ENCODE measurements around the gene INKA1. TPM values are rescaled to one million over a fixed set of nuclear protein-coding genes. Genes with fewer than 3 reads are reported as not detected.

The INKA1 gene
- total and polyA plus RNA-seq, 2 experiments from 2014 or later = 4.5 to 6.2 TPM

DNA sequence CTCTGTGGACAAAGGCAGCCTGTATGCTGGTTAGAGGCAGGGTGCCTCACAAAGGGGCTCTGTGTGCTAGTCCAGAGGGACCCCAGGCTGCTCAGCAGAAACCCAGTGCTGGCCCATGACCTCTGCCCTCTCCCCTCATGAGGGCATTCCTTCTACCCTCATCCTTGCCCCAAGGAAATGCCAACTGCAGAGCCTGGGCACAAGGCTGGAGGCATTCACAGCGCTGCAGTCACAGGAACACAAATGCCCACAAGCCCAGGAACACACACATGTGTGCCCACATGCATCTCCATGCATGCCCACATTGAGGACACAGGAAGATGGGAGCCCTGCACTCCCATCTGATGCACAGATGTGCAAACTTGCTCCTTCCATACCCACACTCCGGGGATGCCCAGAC is 3.8 kb downstream of the INKA1 start:
- TF ChIP-seq EZH2phosphoT487 (IDR thresholded peaks at IDR 0.05; ENCODE audit: low read depth, severe bottlenecking, unreplicated experiment) (no peak), EZH2 (IDR thresholded peaks at IDR 0.05; ENCODE audit: borderline replicate concordance) (no peak)
- TF ChIP-seq, protein P1, sequence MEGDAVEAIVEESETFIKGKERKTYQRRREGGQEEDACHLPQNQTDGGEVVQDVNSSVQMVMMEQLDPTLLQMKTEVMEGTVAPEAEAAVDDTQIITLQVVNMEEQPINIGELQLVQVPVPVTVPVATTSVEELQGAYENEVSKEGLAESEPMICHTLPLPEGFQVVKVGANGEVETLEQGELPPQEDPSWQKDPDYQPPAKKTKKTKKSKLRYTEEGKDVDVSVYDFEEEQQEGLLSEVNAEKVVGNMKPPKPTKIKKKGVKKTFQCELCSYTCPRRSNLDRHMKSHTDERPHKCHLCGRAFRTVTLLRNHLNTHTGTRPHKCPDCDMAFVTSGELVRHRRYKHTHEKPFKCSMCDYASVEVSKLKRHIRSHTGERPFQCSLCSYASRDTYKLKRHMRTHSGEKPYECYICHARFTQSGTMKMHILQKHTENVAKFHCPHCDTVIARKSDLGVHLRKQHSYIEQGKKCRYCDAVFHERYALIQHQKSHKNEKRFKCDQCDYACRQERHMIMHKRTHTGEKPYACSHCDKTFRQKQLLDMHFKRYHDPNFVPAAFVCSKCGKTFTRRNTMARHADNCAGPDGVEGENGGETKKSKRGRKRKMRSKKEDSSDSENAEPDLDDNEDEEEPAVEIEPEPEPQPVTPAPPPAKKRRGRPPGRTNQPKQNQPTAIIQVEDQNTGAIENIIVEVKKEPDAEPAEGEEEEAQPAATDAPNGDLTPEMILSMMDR (IDR thresholded peaks at IDR 0.05; ENCODE audit: poor library complexity) = no peak
- no peak overlapping the region for H2AFZ ChIP-seq
- 92% methylated on average over 2 of the region's 2 CpGs for WGBS (ENCODE audit: low lambda C conversion rate, missing lambda C conversion rate)
- no peaks in the 10 kb centered on the region for H3K36me3 ChIP-seq (replicated peaks; ENCODE audit: insufficient read depth, low read depth)
- DNase-seq (ENCODE audit: low spot score) = no peak
- H3K79me2 ChIP-seq = peaks cover 7% of the 10 kb centered on the region
- peaks cover 33% of the 10 kb centered on the region for H3K4me1 ChIP-seq (ENCODE audit: insufficient read depth)
- H3K4me3 ChIP-seq = no peak overlapping the region
- peak overlapping the region; percentile 75 for H3K4me2 ChIP-seq
- peak overlapping the region; percentile 99 for H3K27ac ChIP-seq
- no peaks in the 10 kb centered on the region for H3K9me2 ChIP-seq (replicated peaks; ENCODE audit: insufficient read depth)
- H3K27me3 ChIP-seq = peaks cover 9% of the 10 kb centered on the region
- no peaks in the 10 kb centered on the region for H3K9me3 ChIP-seq (ENCODE audit: low read depth)
- no peaks in the 10 kb centered on the region for H4K20me1 ChIP-seq (ENCODE audit: insufficient read depth, poor library complexity, severe bottlenecking)

DNA sequence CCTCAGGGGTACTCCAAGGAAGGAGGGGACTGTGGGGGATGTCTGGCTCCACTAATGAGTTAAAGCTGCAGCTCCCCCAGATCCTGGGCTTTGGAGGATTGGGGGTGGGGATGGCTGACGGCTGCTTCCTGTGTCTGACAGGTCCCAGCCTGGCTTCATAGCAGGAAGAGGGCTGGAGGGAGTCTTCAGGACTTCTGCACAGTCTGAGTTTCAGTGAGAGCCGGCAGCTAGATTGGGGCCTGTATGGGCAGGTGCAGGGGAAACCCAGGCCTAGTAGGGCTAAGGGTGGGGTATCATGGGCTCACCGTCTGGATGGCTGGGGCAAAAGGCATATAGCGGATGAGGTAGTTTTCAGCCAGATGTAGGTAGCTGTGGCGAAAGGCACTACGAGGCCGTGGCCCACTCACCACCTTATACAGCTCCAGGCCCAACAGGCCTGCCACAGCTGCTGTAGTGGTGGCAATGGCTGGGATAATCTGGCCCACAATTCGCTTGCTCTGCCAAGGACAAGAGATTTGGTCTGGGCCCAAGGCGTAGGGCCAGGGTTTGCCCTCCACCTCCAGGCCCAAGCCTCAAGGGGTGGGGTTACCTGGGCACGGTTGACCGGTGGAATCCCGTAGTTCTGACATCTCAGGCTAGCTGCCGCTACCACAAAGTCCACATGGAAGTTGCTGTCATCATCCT is 4.5 kb downstream of the INKA1 start:
- peak; percentile 38 for DNase-seq (ENCODE audit: low spot score)
- Histone ChIP-seq H4K20me1 (ENCODE audit: insufficient read depth, poor library complexity, severe bottlenecking) (no peaks in the 10 kb centered on the region), H3K4me3 (no peak overlapping the region), H3K9me2 (replicated peaks; ENCODE audit: insufficient read depth) (no peaks in the 10 kb centered on the region), H3K36me3 (replicated peaks; ENCODE audit: insufficient read depth, low read depth) (no peaks in the 10 kb centered on the region), H2AFZ (no peak overlapping the region), H3K27me3 (peaks cover 9% of the 10 kb centered on the region), H3K4me1 (ENCODE audit: insufficient read depth) (peaks cover 33% of the 10 kb centered on the region), H3K27ac (peak overlapping the region; percentile 99), H3K4me2 (peak overlapping the region; percentile 75), H3K79me2 (peaks cover 7% of the 10 kb centered on the region), H3K9me3 (ENCODE audit: low read depth) (no peaks in the 10 kb centered on the region)
- 76% methylated on average over 13 of the region's 13 CpGs for WGBS (ENCODE audit: low lambda C conversion rate, missing lambda C conversion rate)
- no peak for TF ChIP-seq EZH2 (IDR thresholded peaks at IDR 0.05; ENCODE audit: borderline replicate concordance)
- no peak for TF ChIP-seq EZH2phosphoT487 (IDR thresholded peaks at IDR 0.05; ENCODE audit: low read depth, severe bottlenecking, unreplicated experiment)
- TF ChIP-seq, protein P1 (IDR thresholded peaks at IDR 0.05; ENCODE audit: poor library complexity) = no peak

DNA sequence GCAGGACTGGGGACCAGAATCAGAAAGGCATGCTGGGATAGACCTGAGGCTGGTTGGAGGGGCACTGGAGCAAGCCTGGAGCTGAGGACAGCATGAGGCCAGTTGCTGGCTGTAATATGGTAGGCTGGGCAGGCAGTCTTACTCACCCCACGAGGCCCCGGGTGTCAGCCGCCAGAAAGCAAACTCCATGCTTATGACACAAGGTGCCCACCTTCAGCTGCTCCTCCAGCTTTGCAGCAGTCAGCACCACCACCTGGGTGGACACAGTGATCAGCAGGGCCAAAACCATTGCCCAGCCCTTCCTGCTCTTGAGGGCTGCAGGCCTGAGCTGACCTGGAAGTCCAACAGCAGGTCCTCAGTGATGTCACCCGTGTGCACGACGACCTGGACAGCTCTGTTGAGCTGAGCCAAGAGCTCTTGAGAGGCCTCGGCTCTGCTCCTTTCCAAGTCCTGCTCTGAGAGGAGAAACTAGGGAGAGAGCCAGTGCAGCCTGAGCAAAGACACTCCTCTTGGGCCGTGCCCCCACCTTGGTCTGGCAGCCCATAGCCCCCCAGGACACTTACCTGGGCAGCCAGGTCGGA is 9.9 kb downstream of the INKA1 start:
- no peaks in the 10 kb centered on the region for H3K36me3 ChIP-seq (replicated peaks; ENCODE audit: insufficient read depth, low read depth)
- no peaks in the 10 kb centered on the region for H3K79me2 ChIP-seq
- DNase-seq (ENCODE audit: low spot score) = no peak
- peaks cover 19% of the 10 kb centered on the region for H3K4me1 ChIP-seq (ENCODE audit: insufficient read depth)
- no peaks in the 10 kb centered on the region for H3K9me2 ChIP-seq (replicated peaks; ENCODE audit: insufficient read depth)
- H3K4me3 ChIP-seq = no peak overlapping the region
- 87% methylated on average over 8 of the region's 9 CpGs for WGBS (ENCODE audit: low lambda C conversion rate, missing lambda C conversion rate)
- no peak overlapping the region for H2AFZ ChIP-seq
- no peaks in the 10 kb centered on the region for H3K9me3 ChIP-seq (ENCODE audit: low read depth)
- no peaks in the 10 kb centered on the region for H4K20me1 ChIP-seq (ENCODE audit: insufficient read depth, poor library complexity, severe bottlenecking)
- peak overlapping the region; percentile 81 for H3K4me2 ChIP-seq
- peak overlapping the region; percentile 82 for H3K27ac ChIP-seq
- no peak for TF ChIP-seq EZH2phosphoT487 (IDR thresholded peaks at IDR 0.05; ENCODE audit: low read depth, severe bottlenecking, unreplicated experiment)
- TF ChIP-seq, protein P1 (IDR thresholded peaks at IDR 0.05; ENCODE audit: poor library complexity) = no peak
- TF ChIP-seq EZH2 (IDR thresholded peaks at IDR 0.05; ENCODE audit: borderline replicate concordance) = no peak
- no peaks in the 10 kb centered on the region for H3K27me3 ChIP-seq

Measured in hepatocyte (in vitro differentiated cells).